Endothelial cell of umbilical vein (primary cell): ENCODE results near the gene BRF1. TPM values are rescaled to one million over a fixed set of nuclear protein-coding genes. Genes with fewer than 3 reads are reported as not detected.

Source experiments
- BruUV-seq: library from RNA; stranded (reverse); fragments of 400-500 nt; replicated peaks from 2 replicates; lab custom pipeline; 2021; lab: Mats Ljungman, UMichigan
- CTCF ChIA-PET: fragments of 300-600, 350-600 bp; sonication (Branson Sonifier 250); formaldehyde crosslinking; loops from one replicate; lab custom pipeline; 2021; ENCODE audit warnings: antibody characterized with exemption, inconsistent platforms; lab: Charles Lee
- POLR2A ChIA-PET: fragments of 300-600, 350-600 bp; sonication (Branson Sonifier 250); formaldehyde crosslinking; loops from one replicate; lab custom pipeline; 2021; ENCODE audit warnings: antibody characterized with exemption, inconsistent platforms; lab: Charles Lee
- DNase-seq: peaks from one replicate; pipeline ENCODE4 v3.0.0-alpha.2; 2011; ENCODE audit warnings: low read depth, low spot score
- FAIRE-seq: peaks from 2 replicates; lab custom pipeline; 2011; peaks lifted over from hg19 to GRCh38; lab: Jason Lieb, UNC
- H2AFZ ChIP-seq: 2 replicates; pipeline ENCODE4 v1.6.0; 2012; ENCODE audit warnings: low read depth, low read length, control low read depth, inconsistent platforms
- H3K27ac ChIP-seq: 2 replicates; pipeline ENCODE4 v1.5.1; 2011; ENCODE audit warnings: low read depth, mild to moderate bottlenecking, control low read depth, low read length, moderate library complexity; ENCODE audit not compliant: insufficient read depth
- H3K27me3 ChIP-seq, 2 experiments: 2 replicates each; pipeline versions ENCODE4 v1.6.0 to v1.6.1; 2011; ENCODE audit warnings: low read length in 2 of 2, mixed read lengths in 1 of 2; ENCODE audit not compliant: control insufficient read depth in 2 of 2, insufficient read depth in 2 of 2
- H3K36me3 ChIP-seq, 2 experiments: 2 replicates in 1 of 2; 3 replicates in 1 of 2; pipeline ENCODE4 v1.5.1; 2011; ENCODE audit warnings: low read length in 2 of 2, mild to moderate bottlenecking in 1 of 2, moderate library complexity in 1 of 2; ENCODE audit not compliant: control insufficient read depth in 2 of 2, insufficient read depth in 2 of 2; ENCODE audit errors: extremely low read depth in 1 of 2
- H3K4me1 ChIP-seq: 3 replicates; pipeline ENCODE4 v1.5.1; 2011; ENCODE audit warnings: mild to moderate bottlenecking, low read length; ENCODE audit not compliant: control insufficient read depth, insufficient read depth; ENCODE audit errors: extremely low read depth
- H3K4me2 ChIP-seq: 2 replicates; pipeline ENCODE4 v1.6.1; 2011; ENCODE audit warnings: low read length, control low read depth, mixed read lengths; ENCODE audit not compliant: insufficient read depth
- H3K4me3 ChIP-seq, 3 experiments: fragments of 200-600 bp in 1 of 3; sonication (generic), shearing (Covaris generic) in 1 of 3; replicated peaks in 1 of 3; 2 replicates each; pipeline ENCODE4 v1.5.1; 2011 to 2016; ENCODE audit warnings: control low read depth in 3 of 3, low read length in 3 of 3, mild to moderate bottlenecking in 2 of 3, inconsistent platforms in 1 of 3, low read depth in 1 of 3, moderate library complexity in 1 of 3; ENCODE audit not compliant: insufficient read depth in 1 of 3
- H3K79me2 ChIP-seq: 2 replicates; pipeline ENCODE4 v1.6.0; 2012; ENCODE audit warnings: low read length, inconsistent platforms; ENCODE audit not compliant: control insufficient read depth, insufficient read depth
- H3K9ac ChIP-seq: replicated peaks from 2 replicates; pipeline ENCODE3; 2011; ENCODE audit warnings: low read length, control low read depth; ENCODE audit not compliant: insufficient read depth; ENCODE audit errors: extremely low read depth
- H3K9me1 ChIP-seq: replicated peaks from 3 replicates; pipeline ENCODE4 v1.6.0; 2011; ENCODE audit warnings: mild to moderate bottlenecking, low read length; ENCODE audit not compliant: control insufficient read depth, insufficient read depth; ENCODE audit errors: extremely low read depth
- H3K9me3 ChIP-seq: replicated peaks from 2 replicates; pipeline ENCODE4 v1.5.1; 2012; ENCODE audit warnings: low read length, inconsistent platforms; ENCODE audit not compliant: control insufficient read depth, insufficient read depth
- H4K20me1 ChIP-seq: replicated peaks from 2 replicates; pipeline ENCODE3; 2011; ENCODE audit warnings: mild to moderate bottlenecking, low read length; ENCODE audit not compliant: control insufficient read depth, insufficient read depth; ENCODE audit errors: extremely low read depth
- CTCF ChIP-seq, 2 donors: IDR thresholded peaks; 1 replicate in 1 of 2; 2 replicates in 1 of 2; pipeline ENCODE4 v1.5.1; 2011; ENCODE audit warnings: low read length in 2 of 2, mild to moderate bottlenecking in 2 of 2, moderate library complexity in 2 of 2, control low read depth in 1 of 2, inconsistent platforms in 1 of 2, low read depth in 1 of 2; ENCODE audit not compliant: insufficient read depth in 1 of 2; ENCODE audit errors: extremely low read depth in 1 of 2
- EZH2 ChIP-seq: IDR thresholded peaks from 2 replicates; pipeline ENCODE4 v1.6.1; 2012; ENCODE audit warnings: borderline replicate concordance, low read depth, mild to moderate bottlenecking, moderate library complexity, low read length, inconsistent platforms; ENCODE audit not compliant: severe bottlenecking
- FOS ChIP-seq: IDR thresholded peaks from 2 replicates; pipeline ENCODE4 v1.6.1; 2011; ENCODE audit warnings: mild to moderate bottlenecking, low read length, moderate library complexity, borderline replicate concordance; ENCODE audit not compliant: insufficient read depth
- GATA2 ChIP-seq: IDR thresholded peaks from 2 replicates; pipeline ENCODE4 v1.7.0; 2011; ENCODE audit warnings: low read depth, mild to moderate bottlenecking, moderate library complexity, mixed read lengths, low read length; ENCODE audit not compliant: insufficient read length, insufficient read depth
- JUN ChIP-seq: IDR thresholded peaks from 2 replicates; pipeline ENCODE4 v1.6.1; 2011; ENCODE audit warnings: borderline replicate concordance, low read depth; ENCODE audit not compliant: insufficient read length, insufficient read depth
- MAX ChIP-seq: IDR thresholded peaks from 2 replicates; pipeline ENCODE4 v1.6.1; 2011; ENCODE audit not compliant: insufficient read depth, insufficient read length
- MYC ChIP-seq: IDR thresholded peaks from one replicate; pipeline ENCODE4 v1.6.1; 2011; ENCODE audit warnings: mild to moderate bottlenecking, low read depth, low read length
- POLR2A ChIP-seq: IDR thresholded peaks from 2 replicates; pipeline ENCODE4 v1.6.1; 2012; ENCODE audit warnings: low read depth, mild to moderate bottlenecking, control low read depth, low read length
- POLR2AphosphoS5 ChIP-seq: IDR thresholded peaks from 2 replicates; pipeline ENCODE4 v1.6.1; 2012; ENCODE audit warnings: low read depth, mild to moderate bottlenecking, control low read depth, low read length, moderate library complexity; ENCODE audit not compliant: insufficient read depth
- dilution Hi-C: fragments of 300-500 bp; cut with MboI; formaldehyde crosslinking; loops from one replicate; pipeline ENCODE4 v1.15.0; 2019; ENCODE audit warnings: low sequenced_read_pairs; ENCODE audit not compliant: extremely low pct_ligation_motif_present
- intact Hi-C: fragments of 100-400 bp; cut with micrococcal nuclease; formaldehyde crosslinking; loops from one replicate; pipeline ENCODE4 v1.10.0; 2022
- polyA plus RNA-seq, 4 experiments: library from polyadenylated mRNA; depleted of rRNA in 3 of 4; stranded (reverse) in 3 of 4; unstranded in 1 of 4; fragments of >200 nt; gene quantifications; 2 replicates each; pipeline versions ENCODE4 v1.2.1 to v1.2.3, GENCODE V29; 2011 to 2012; ENCODE audit warnings: missing spikeins in 1 of 4
- total RNA-seq: library from RNA; stranded (reverse); gene quantifications from 2 replicates; pipeline ENCODE4 v1.2.3, GENCODE V29; 2021

BRF1 gene
- total and polyA plus RNA-seq, 2 donors (not counting 3 experiments of a cell fraction or from before 2014, with no cell fraction given), result 19.0 to 47.2 TPM

- Histone ChIP-seq H3K4me2 (no peak overlapping the region), H3K36me3 (peaks cover 0 to 5% of the 10 kb centered on the region in 2 experiments), H3K4me1 (no peaks in the 10 kb centered on the region), H4K20me1 (no peaks in the 10 kb centered on the region), H3K79me2 (peaks cover 2% of the 10 kb centered on the region), H2AFZ (no peak overlapping the region), H3K9me3 (no peaks in the 10 kb centered on the region), H3K27ac (no peak overlapping the region), H3K9me1 (no peaks in the 10 kb centered on the region), H3K27me3 (no peaks in the 10 kb centered on the region), H3K9ac (no peak overlapping the region), H3K4me3 (no peak overlapping the region)
- dilution Hi-C loops, result no loop called here
- no TSS peak for BruUV-seq
- no peak for TF ChIP-seq FOS
- TF ChIP-seq MYC, result no peak
- TF ChIP-seq POLR2AphosphoS5, result no peak
- TF ChIP-seq CTCF (IDR thresholded peaks at IDR 0.05; ENCODE audit: extremely low read depth in 1 of 2, insufficient read depth in 1 of 2, low read depth in 1 of 2, low read length in 2 of 2), result no peak
- intact Hi-C loops, result no loop called here
- no peak for DNase-seq
- CTCF ChIA-PET, result no interaction called here
- no peak for FAIRE-seq
- POLR2A ChIA-PET, result no interaction called here
Observed at GRCh38 chr14:105273062-105273461, 27.7 kb downstream of the BRF1 start.

- no peaks in the 10 kb centered on the region for H3K4me1 ChIP-seq
- dilution Hi-C loops (no loop called here), intact Hi-C loops (no loop called here)
- no peak overlapping the region for H3K9ac ChIP-seq
- peaks cover 2% of the 10 kb centered on the region for H3K79me2 ChIP-seq
- no peak overlapping the region for H3K27ac ChIP-seq
- H3K9me3 ChIP-seq, result no peaks in the 10 kb centered on the region
- H2AFZ ChIP-seq, result no peak overlapping the region
- TF ChIP-seq POLR2AphosphoS5, result no peak
- TF ChIP-seq MAX, result no peak
- TF ChIP-seq MYC, result no peak
- TF ChIP-seq GATA2, result no peak
- TF ChIP-seq POLR2A, result no peak
- no peak for TF ChIP-seq EZH2
- no peak for TF ChIP-seq CTCF (IDR thresholded peaks at IDR 0.05; ENCODE audit: extremely low read depth in 1 of 2, insufficient read depth in 1 of 2, low read depth in 1 of 2, low read length in 2 of 2)
- TF ChIP-seq JUN, result no peak
- TF ChIP-seq FOS, result no peak
- no peak for DNase-seq
- H3K27me3 ChIP-seq, result no peaks in the 10 kb centered on the region
- no peaks in the 10 kb centered on the region for H3K9me1 ChIP-seq
- ChIA-PET POLR2A (no interaction called here), CTCF (interaction anchor here (1.4 kb wide), 1 partner anchor 12 kb away, joined by 5 read pairs; no protein-coding TSS in a partner anchor)
- no peak for FAIRE-seq
- H4K20me1 ChIP-seq, result no peaks in the 10 kb centered on the region
- H3K36me3 ChIP-seq, result peaks cover 0 to 5% of the 10 kb centered on the region in 2 experiments
- no TSS peak for BruUV-seq
- H3K4me2 ChIP-seq, result no peak overlapping the region
- H3K4me3 ChIP-seq, result no peak overlapping the region
Observed at GRCh38 chr14:105272623-105273022, 28.2 kb downstream of the BRF1 start.
